ENCODE data around the gene ARPP21. TPM values are rescaled to one million over a fixed set of nuclear protein-coding genes. Genes with fewer than 3 reads are reported as not detected.

Gene ARPP21
- not detected for total RNA-seq
- polyA plus RNA-seq: not detected
- long read RNA-seq, donor 1: 0 reads
- long read RNA-seq, donor 2: 0 reads
- long read RNA-seq, donor 3: 0 reads

DNA sequence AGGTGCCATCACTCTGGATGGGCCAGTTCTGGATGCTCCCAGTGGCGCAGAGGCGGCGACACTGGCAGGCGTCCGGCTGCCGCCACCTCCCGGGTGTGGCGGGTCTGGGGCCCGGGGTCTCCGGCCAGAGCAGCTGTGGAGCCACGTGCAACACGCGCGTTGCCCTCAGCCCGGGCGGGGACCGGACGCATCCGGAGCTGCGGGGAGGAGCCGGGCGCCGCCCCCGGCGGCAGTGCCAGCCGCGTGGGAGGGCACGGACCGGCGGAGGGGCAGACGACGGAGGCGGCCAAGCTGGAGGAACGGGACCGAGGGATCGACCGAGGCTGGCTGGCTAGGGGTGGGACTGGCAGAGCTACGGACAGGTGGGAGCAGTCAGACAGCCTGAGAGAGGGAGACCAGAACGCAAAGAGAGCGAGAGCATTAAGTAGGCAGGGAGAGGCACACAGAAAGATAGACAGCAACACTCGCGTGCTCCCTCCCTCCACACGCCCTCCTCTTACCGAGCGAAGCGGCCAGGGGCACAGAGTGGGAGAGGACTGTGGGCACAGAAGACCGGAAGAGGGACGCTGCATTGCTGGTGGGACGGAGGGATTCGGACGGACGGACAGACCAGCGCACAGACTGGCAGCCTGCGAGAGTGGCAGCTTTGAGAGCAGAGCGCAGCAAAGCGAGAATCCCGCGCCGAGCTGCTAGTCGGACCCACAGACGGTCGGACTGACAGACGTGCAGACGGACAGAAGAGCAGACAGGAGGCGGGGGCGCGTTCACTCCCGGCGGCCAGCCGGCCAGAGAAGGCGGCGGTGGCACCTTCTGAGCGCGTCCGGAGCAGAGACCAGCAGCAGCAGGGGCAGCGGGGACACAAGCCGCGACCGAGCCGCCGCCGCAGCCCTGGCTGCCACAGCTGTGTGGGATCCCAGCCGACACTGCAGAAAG is at the start of gene ARPP21:
Gene ARPP21, plus strand, starts transcription at position 272 of the 933 bp plus-strand sequence. CDS start 42,227 bp downstream, outside the sequence.
- H3K4me3 ChIP-seq: no peak within 1 kb of the TSS
- intact Hi-C loops (cut with DNase I): no loop called here
- H3K27ac ChIP-seq: no peak within 1 kb of the TSS
- H3K9me3 ChIP-seq: no peaks in the 10 kb centered on the region
- H3K4me1 ChIP-seq (ENCODE audit: insufficient read depth): no peaks in the 10 kb centered on the region
- TF ChIP-seq POLR2A (IDR thresholded peaks at IDR 0.05) (no peak), EP300 (IDR thresholded peaks at IDR 0.05) (no peak)
- TF ChIP-seq, protein P1, sequence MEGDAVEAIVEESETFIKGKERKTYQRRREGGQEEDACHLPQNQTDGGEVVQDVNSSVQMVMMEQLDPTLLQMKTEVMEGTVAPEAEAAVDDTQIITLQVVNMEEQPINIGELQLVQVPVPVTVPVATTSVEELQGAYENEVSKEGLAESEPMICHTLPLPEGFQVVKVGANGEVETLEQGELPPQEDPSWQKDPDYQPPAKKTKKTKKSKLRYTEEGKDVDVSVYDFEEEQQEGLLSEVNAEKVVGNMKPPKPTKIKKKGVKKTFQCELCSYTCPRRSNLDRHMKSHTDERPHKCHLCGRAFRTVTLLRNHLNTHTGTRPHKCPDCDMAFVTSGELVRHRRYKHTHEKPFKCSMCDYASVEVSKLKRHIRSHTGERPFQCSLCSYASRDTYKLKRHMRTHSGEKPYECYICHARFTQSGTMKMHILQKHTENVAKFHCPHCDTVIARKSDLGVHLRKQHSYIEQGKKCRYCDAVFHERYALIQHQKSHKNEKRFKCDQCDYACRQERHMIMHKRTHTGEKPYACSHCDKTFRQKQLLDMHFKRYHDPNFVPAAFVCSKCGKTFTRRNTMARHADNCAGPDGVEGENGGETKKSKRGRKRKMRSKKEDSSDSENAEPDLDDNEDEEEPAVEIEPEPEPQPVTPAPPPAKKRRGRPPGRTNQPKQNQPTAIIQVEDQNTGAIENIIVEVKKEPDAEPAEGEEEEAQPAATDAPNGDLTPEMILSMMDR (IDR thresholded peaks at IDR 0.05): no peak
- H3K27me3 ChIP-seq: no peaks in the 10 kb centered on the region
- no peaks in the 10 kb centered on the region for H3K36me3 ChIP-seq
- DNase-seq: no peak
- WGBS, 3 donors: 1 to 2% (median 2%) methylated on average over 81 to 83 of the region's 83 CpGs

DNA sequence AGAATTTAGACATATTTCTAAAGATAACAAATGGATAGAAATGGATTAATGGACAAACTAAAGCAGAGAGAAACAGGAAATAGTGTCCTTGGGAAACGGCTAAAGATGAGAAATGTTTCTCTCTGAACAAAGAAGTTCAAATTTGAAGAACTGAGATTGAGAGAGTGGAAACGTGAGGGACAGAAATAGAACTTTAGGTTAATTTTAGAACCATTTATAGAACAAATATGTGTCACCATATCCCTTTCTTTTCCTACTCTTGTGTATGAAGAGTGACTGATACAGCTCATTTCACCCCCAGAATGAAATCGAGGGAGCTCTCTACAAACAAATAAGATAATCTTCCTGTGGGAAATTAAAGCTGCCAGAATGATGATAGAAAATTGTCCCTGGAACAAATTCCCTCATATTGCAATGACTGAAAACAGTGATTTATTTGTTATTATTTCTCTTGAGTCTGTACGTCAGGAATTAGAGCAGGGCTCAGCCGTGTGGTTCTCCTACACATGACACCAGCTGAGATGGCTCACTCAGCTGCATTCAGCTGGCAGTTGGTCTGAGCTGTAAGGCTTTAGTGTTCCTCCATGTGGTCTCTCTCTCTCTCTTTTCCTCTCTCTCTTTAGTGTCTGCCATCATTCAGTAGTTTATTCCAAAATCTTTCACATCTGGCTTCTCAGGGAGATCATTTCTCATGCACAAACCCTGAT is 46.6 kb upstream of the ARPP21 start:
- WGBS, 3 donors: 16 to 28% (median 21%) methylated on average over 5 of the region's 5 CpGs
- intact Hi-C loops (cut with DNase I): no loop called here

DNA sequence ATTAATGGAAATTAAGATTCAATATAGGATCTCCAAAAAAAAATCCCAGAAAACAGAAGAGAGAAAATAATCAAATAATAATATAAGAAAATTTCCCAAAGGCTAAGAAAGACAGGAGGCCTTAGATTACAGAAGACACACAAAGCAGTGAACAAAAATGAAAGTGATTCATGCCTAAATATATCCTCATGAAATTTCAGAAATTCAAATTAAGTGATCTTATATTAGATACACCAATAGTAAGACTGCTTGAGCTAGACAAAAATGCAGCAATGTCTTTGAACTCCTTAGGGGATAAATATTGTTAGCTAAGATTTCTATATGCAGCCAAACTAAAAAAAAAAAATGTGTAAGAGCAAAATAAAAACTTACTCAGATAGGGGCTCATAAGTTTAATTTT is 44.6 kb upstream of the ARPP21 start:
- intact Hi-C loops (cut with DNase I): no loop called here
- no peaks in the 10 kb centered on the region for H3K27me3 ChIP-seq

More for the DNA sequence above, 46.6 kb upstream of the ARPP21 start:
- no peak for DNase-seq
- Histone ChIP-seq H3K27me3 (no peaks in the 10 kb centered on the region), H3K4me3 (no peak overlapping the region), H3K36me3 (no peaks in the 10 kb centered on the region), H3K27ac (no peak overlapping the region), H3K9me3 (no peaks in the 10 kb centered on the region), H3K4me1 (ENCODE audit: insufficient read depth) (no peaks in the 10 kb centered on the region)
- TF ChIP-seq POLR2A (IDR thresholded peaks at IDR 0.05) (no peak), EP300 (IDR thresholded peaks at IDR 0.05) (no peak)
- TF ChIP-seq, protein P1 (IDR thresholded peaks at IDR 0.05): no peak

More for the DNA sequence above, 44.6 kb upstream of the ARPP21 start:
- Histone ChIP-seq H3K9me3 (no peaks in the 10 kb centered on the region), H3K4me1 (ENCODE audit: insufficient read depth) (no peaks in the 10 kb centered on the region), H3K36me3 (no peaks in the 10 kb centered on the region), H3K27ac (no peak overlapping the region), H3K4me3 (no peak overlapping the region)
- no peak for DNase-seq
- TF ChIP-seq EP300 (IDR thresholded peaks at IDR 0.05): no peak
- TF ChIP-seq POLR2A (IDR thresholded peaks at IDR 0.05): no peak
- TF ChIP-seq, protein P1 (IDR thresholded peaks at IDR 0.05): no peak
